ENCODE data around the gene PACS1.

DNA sequence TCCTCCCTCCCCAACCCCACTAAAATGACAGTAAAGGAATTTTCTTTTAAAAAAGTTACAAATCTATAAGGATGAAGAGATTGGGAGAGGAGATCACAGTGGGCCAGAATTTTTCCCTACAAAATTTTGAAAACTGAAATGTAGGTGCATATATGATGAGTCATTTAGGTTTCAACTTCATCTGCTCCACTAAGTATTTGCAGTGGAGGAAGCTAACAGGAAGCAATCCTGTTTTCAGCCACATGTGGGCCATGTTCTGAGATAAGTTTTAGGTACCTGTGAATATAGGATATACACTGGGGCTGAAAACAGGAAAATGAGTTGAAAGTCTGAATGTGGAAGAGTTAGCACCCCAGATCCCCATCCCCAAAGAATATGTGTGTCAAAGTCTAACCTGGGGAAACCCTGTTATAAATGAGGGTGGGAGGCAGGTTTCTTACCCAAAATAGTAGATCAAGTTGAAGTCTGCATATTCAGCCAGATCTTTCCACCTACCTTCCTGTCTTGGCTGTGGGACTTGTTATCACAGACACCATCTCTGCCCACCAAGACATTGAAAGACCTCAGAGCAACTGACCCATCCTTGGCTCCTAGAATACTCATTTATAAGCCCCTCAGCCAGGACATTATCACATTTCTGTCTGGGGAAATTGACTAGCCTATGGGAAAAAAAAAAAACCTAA is 87.3 kb downstream of the PACS1 start:
- TF ChIP-seq CTCF (IDR thresholded peaks at IDR 0.05) (no peak), POLR2AphosphoS5 (IDR thresholded peaks at IDR 0.05; ENCODE audit: low read depth, low read length) (no peak), SIN3A (IDR thresholded peaks at IDR 0.05; ENCODE audit: borderline replicate concordance, insufficient read depth, low read depth, low read length) (no peak)

Data from Panc1 (cell line).